H1 (cell line): Measurements from ENCODE around the gene PHF13. TPM values are rescaled to one million over a fixed set of nuclear protein-coding genes. Genes with fewer than 3 reads are reported as not detected.

Experiments used
- CTCF ChIA-PET: fragments of 300-600 bp; sonication (Branson Sonifier 250); formaldehyde crosslinking; loops from one replicate; lab custom pipeline; 2021; ENCODE audit not compliant: partially characterized antibody; lab: Charles Lee
- POLR2A ChIA-PET: fragments of 300-600 bp; sonication (Branson Sonifier 250); formaldehyde crosslinking; loops from one replicate; lab custom pipeline; 2021; ENCODE audit warnings: inconsistent platforms; ENCODE audit not compliant: partially characterized antibody; lab: Charles Lee
- DNase-seq, 2 experiments: peaks; one replicate each; pipeline versions ENCODE4 v3.0.0 to v3.0.0-alpha.2; 2010 to 2022; ENCODE audit warnings: low spot score in 2 of 2, low read depth in 1 of 2, mixed read lengths in 1 of 2
- FAIRE-seq: peaks from 2 replicates; lab custom pipeline; 2011; peaks lifted over from hg19 to GRCh38; lab: Jason Lieb, UNC
- H2AFZ ChIP-seq: 2 replicates; pipeline ENCODE4 v1.8.1; 2012; ENCODE audit warnings: low read length, inconsistent platforms
- H2AK5ac ChIP-seq: 2 replicates; pipeline ENCODE4 v1.6.1; 2013; ENCODE audit warnings: low read depth, low read length
- H2BK120ac ChIP-seq: replicated peaks from 2 replicates; pipeline ENCODE3; 2013; ENCODE audit warnings: low read depth, low read length, inconsistent platforms
- H2BK12ac ChIP-seq: 2 replicates; pipeline ENCODE4 v1.6.1; 2013; ENCODE audit warnings: low read depth, low read length
- H2BK15ac ChIP-seq: 2 replicates; pipeline ENCODE4 v1.6.1; 2013; ENCODE audit warnings: low read length
- H2BK20ac ChIP-seq: 2 replicates; pipeline ENCODE4 v1.6.1; 2013; ENCODE audit warnings: low read length
- H2BK5ac ChIP-seq: 2 replicates; pipeline ENCODE4 v1.6.1; 2013; ENCODE audit warnings: low read depth, low read length
- H3K14ac ChIP-seq: 2 replicates; pipeline ENCODE4 v1.6.1; 2013; ENCODE audit warnings: inconsistent platforms; ENCODE audit not compliant: insufficient read length
- H3K18ac ChIP-seq: 2 replicates; pipeline ENCODE4 v1.6.1; 2013; ENCODE audit warnings: low read length; ENCODE audit errors: extremely low read depth
- H3K23ac ChIP-seq: 2 replicates; pipeline ENCODE4 v1.6.1; 2013; ENCODE audit warnings: inconsistent platforms; ENCODE audit not compliant: insufficient read length
- H3K23me2 ChIP-seq: 2 replicates; pipeline ENCODE4 v1.6.1; 2013; ENCODE audit warnings: low read depth, low read length
- H3K27ac ChIP-seq: 2 replicates; pipeline ENCODE4 v1.6.1; 2011; ENCODE audit warnings: low read depth, low read length, inconsistent platforms
- H3K27me3 ChIP-seq, 4 experiments: replicated peaks in 1 of 4; 1 replicate in 1 of 4; 2 replicates in 3 of 4; pipeline versions ENCODE4 v1.6.1 to v1.8.1; 2011 to 2013; ENCODE audit warnings: low read length in 3 of 4, mild to moderate bottlenecking in 3 of 4, inconsistent platforms in 2 of 4, mixed read lengths in 2 of 4, moderate library complexity in 1 of 4; ENCODE audit not compliant: control insufficient read depth in 3 of 4, insufficient read depth in 3 of 4; ENCODE audit errors: extremely low read depth in 1 of 4
- H3K36me3 ChIP-seq, 4 experiments: 2 replicates each; pipeline versions ENCODE4 v1.6.1 to v1.8.1; 2011 to 2013; ENCODE audit warnings: mild to moderate bottlenecking in 4 of 4, low read length in 3 of 4, moderate library complexity in 2 of 4, control low read depth in 1 of 4, inconsistent platforms in 1 of 4; ENCODE audit not compliant: insufficient read depth in 4 of 4, control insufficient read depth in 2 of 4
- H3K4ac ChIP-seq: replicated peaks from 2 replicates; pipeline ENCODE3; 2013; ENCODE audit warnings: low read length, low read depth, mixed read lengths, inconsistent platforms; ENCODE audit not compliant: insufficient read length
- H3K4me1 ChIP-seq, 4 experiments: replicated peaks in 1 of 4; 1 replicate in 1 of 4; 2 replicates in 3 of 4; pipeline versions ENCODE4 v1.6.1 to v1.8.1; 2011 to 2013; ENCODE audit warnings: low read length in 3 of 4, inconsistent platforms in 2 of 4, mixed read lengths in 1 of 4; ENCODE audit not compliant: insufficient read depth in 4 of 4, control insufficient read depth in 3 of 4
- H3K4me2 ChIP-seq, 2 experiments: 2 replicates each; pipeline versions ENCODE4 v1.6.1 to v1.8.1; 2011 to 2013; ENCODE audit warnings: low read depth in 2 of 2, low read length in 2 of 2, control low read depth in 1 of 2, inconsistent platforms in 1 of 2, mild to moderate bottlenecking in 1 of 2; ENCODE audit not compliant: insufficient read depth in 1 of 2
- H3K4me3 ChIP-seq, 4 experiments: fragments of 200-600, 300-600 bp in 1 of 4; sonication (generic), shearing (Covaris generic), sonication (Bioruptor Twin) in 1 of 4; 2 replicates each; pipeline versions ENCODE4 v1.5.1 to v1.8.1; 2011 to 2016; ENCODE audit warnings: low read length in 4 of 4, low read depth in 3 of 4, control low read depth in 2 of 4, inconsistent platforms in 2 of 4, mild to moderate bottlenecking in 2 of 4, mixed read lengths in 1 of 4, moderate library complexity in 1 of 4; ENCODE audit not compliant: insufficient read depth in 2 of 4; ENCODE audit errors: extremely low read depth in 1 of 4
- H3K56ac ChIP-seq: replicated peaks from 2 replicates; pipeline ENCODE3; 2013; ENCODE audit warnings: low read depth, mild to moderate bottlenecking, mixed read lengths, low read length, inconsistent platforms; ENCODE audit not compliant: insufficient read length
- H3K79me1 ChIP-seq: 2 replicates; pipeline ENCODE4 v1.6.1; 2013; ENCODE audit warnings: low read depth, low read length, control low read depth
- H3K79me2 ChIP-seq, 2 experiments: 2 replicates each; pipeline versions ENCODE4 v1.6.1 to v1.8.1; 2012 to 2013; ENCODE audit warnings: low read length in 2 of 2, mild to moderate bottlenecking in 2 of 2, inconsistent platforms in 1 of 2; ENCODE audit not compliant: insufficient read depth in 2 of 2, control insufficient read depth in 1 of 2
- H3K9ac ChIP-seq, 4 experiments: replicated peaks in 1 of 4; 1 replicate in 1 of 4; 2 replicates in 3 of 4; pipeline versions ENCODE4 v1.6.1 to v1.8.1; 2011 to 2013; ENCODE audit warnings: low read depth in 3 of 4, low read length in 3 of 4, control low read depth in 2 of 4, mild to moderate bottlenecking in 2 of 4, moderate library complexity in 2 of 4, inconsistent platforms in 1 of 4; ENCODE audit errors: extremely low read depth in 1 of 4
- H3K9me3 ChIP-seq, 2 experiments: 2 replicates each; pipeline versions ENCODE4 v1.6.1 to v1.8.1; 2012 to 2013; ENCODE audit warnings: mild to moderate bottlenecking in 2 of 2, moderate library complexity in 2 of 2, control low read depth in 1 of 2, inconsistent platforms in 1 of 2, low read depth in 1 of 2, low read length in 1 of 2, mixed read lengths in 1 of 2; ENCODE audit not compliant: insufficient read depth in 2 of 2
- H4K20me1 ChIP-seq, 2 experiments: replicated peaks in 1 of 2; 2 replicates each; pipeline versions ENCODE3 to v1.8.1; 2011 to 2013; ENCODE audit warnings: inconsistent platforms in 2 of 2, low read length in 2 of 2, mild to moderate bottlenecking in 1 of 2; ENCODE audit not compliant: insufficient read depth in 2 of 2, control insufficient read depth in 1 of 2
- H4K5ac ChIP-seq: 2 replicates; pipeline ENCODE4 v1.6.1; 2013; ENCODE audit warnings: low read length, low read depth, mixed read lengths, inconsistent platforms; ENCODE audit not compliant: insufficient read length
- H4K8ac ChIP-seq: 2 replicates; pipeline ENCODE4 v1.8.0; 2013; ENCODE audit warnings: mild to moderate bottlenecking, moderate library complexity, low read length, inconsistent platforms; ENCODE audit not compliant: insufficient read depth; ENCODE audit errors: extremely low read depth
- H4K91ac ChIP-seq: replicated peaks from 2 replicates; pipeline ENCODE3; 2013; ENCODE audit warnings: low read length, mixed read lengths, inconsistent platforms; ENCODE audit not compliant: insufficient read length
- WGBS, 2 experiments: shearing (Covaris generic) in 1 of 2; methylation state at CpG; one replicate each; pipeline versions ENCODE4 v1.1.6 to v1.1.7; 2013 to 2015; ENCODE audit warnings: low lambda C conversion rate in 2 of 2, mixed read lengths in 2 of 2, inconsistent platforms in 1 of 2, low coverage in 1 of 2, missing lambda C conversion rate in 1 of 2; ENCODE audit not compliant: insufficient replicate concordance in 2 of 2, insufficient coverage in 1 of 2, insufficient read length in 1 of 2; ENCODE audit errors: extremely low coverage in 1 of 2, missing lambda C conversion rate in 1 of 2; 5-methylcytosine and 5-hydroxymethylcytosine counted together
- polyA plus RNA-seq, 7 experiments: library from polyadenylated mRNA; depleted of rRNA in 3 of 7; stranded (reverse) in 5 of 7; unstranded in 2 of 7; fragments of >200 nt in 5 of 7; fragments of 200-250 nt in 2 of 7; gene quantifications; 1 replicate in 5 of 7; 2 replicates in 1 of 7; 4 replicates in 1 of 7; pipeline versions ENCODE4 v1.2.1 to v1.2.3, GENCODE V29; 2011 to 2013; ENCODE audit warnings: missing spikeins in 2 of 7, mixed read lengths in 2 of 7
- total RNA-seq: library from RNA; stranded (reverse); fragmentation: NEBNext Ultra II Directional; extraction: Animal tissue kit (Norgen Biotek cat#: 25700); gene quantifications from 2 replicates; pipeline ENCODE4 v1.2.1, GENCODE V29; 2021

The PHF13 gene
- total and polyA plus RNA-seq, 2 of the 8 experiments (the other 6 are each of a cell fraction or from before 2014, with no cell fraction given), result 11.7 to 39.6 TPM

DNA sequence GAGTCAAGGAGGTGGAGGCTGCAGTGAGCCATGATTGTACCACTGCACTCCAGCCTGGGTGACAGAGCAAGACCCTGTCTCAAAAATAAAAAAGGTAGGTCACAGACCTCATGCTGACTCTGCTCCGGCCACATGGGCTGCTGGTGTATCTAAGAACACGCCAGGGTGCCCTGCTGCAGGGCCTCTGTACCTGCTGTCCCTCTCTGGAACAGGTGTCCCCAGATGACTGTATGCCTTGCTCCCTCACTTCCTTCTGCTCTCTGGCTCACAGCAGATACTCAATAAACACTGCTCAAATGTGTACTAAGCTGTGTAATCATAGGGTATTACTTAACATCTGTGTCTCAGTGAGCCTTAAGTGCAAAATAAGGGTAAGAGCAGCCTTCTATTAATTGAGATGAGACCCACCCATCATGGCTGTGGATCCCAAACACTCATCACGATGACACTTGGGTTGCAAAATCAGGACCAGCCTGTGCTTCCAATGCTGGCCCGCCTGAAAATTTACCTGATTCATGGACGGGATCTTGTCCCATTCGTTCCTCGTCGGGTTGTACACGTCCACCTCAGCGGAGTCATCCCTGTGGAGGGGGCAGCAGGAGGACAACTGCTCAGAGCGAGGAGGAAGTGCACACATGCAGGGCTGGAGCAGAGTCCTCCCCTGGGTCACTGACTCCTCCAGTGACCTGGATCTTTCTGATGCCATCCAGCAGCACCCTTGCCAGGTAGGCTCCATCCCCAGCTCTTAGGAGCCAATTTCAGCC lies 18.4 kb upstream of the PHF13 start:
- CTCF ChIA-PET, result interaction anchor here (0.9 to 1.4 kb wide), 3 partner anchors 11 to 40 kb away, joined by 3 read pairs; partner anchors contain the start of gene TAS1R1
- H3K4ac ChIP-seq, result no peak overlapping the region
- DNase-seq, result no peak
- no peak overlapping the region for H2BK5ac ChIP-seq
- H3K4me3 ChIP-seq, result no peak overlapping the region
- POLR2A ChIA-PET, result interaction anchor here (0.6 to 17.4 kb wide), 4 partner anchors 5 to 37 kb away, joined by 3 to 196 read pairs (median 186); partner anchors contain the start of genes KLHL21, THAP3 and ZBTB48
- no peaks in the 10 kb centered on the region for H3K27me3 ChIP-seq
- peaks cover 10% of the 10 kb centered on the region for H3K79me1 ChIP-seq
- no peak overlapping the region for H2AFZ ChIP-seq
- no peak overlapping the region for H2BK15ac ChIP-seq
- H3K23me2 ChIP-seq, result no peaks in the 10 kb centered on the region
- H2AK5ac ChIP-seq, result no peak overlapping the region
- no peak overlapping the region for H3K4me2 ChIP-seq
- no peaks in the 10 kb centered on the region for H3K9me3 ChIP-seq
- no peak overlapping the region for H2BK120ac ChIP-seq
- H2BK20ac ChIP-seq, result no peak overlapping the region
- peaks cover 4 to 33% of the 10 kb centered on the region in 2 experiments; a peak in 3 of 4 replicates for H3K79me2 ChIP-seq
- H4K20me1 ChIP-seq, result peaks cover 19 to 48% of the 10 kb centered on the region in 2 experiments
- H3K4me1 ChIP-seq, result no peaks in the 10 kb centered on the region
- WGBS, 2 experiments, result 92% methylated on average over 11 of the region's 11 CpGs; no CpG with 5 or more reads in 1 of the 2 experiments
- H3K9ac ChIP-seq, result no peak overlapping the region
- H3K56ac ChIP-seq, result no peak overlapping the region
- H4K91ac ChIP-seq, result no peak overlapping the region
- no peak overlapping the region for H3K18ac ChIP-seq
- no peak overlapping the region for H3K23ac ChIP-seq
- no peak for FAIRE-seq
- H2BK12ac ChIP-seq, result no peak overlapping the region
- H3K14ac ChIP-seq, result no peak overlapping the region
- no peak overlapping the region for H3K27ac ChIP-seq
- peaks cover 10 to 43% (median 37%) of the 10 kb centered on the region in 4 experiments for H3K36me3 ChIP-seq
- H4K8ac ChIP-seq, result no peak overlapping the region
- H4K5ac ChIP-seq, result no peak overlapping the region
